Measurements from ENCODE around the gene POLRMT. TPM values are rescaled to one million over a fixed set of nuclear protein-coding genes. Genes with fewer than 3 reads are reported as not detected.
"Not testable (repeated sequence)": the region's sequence is repeated elsewhere in the genome, so short reads cannot be mapped to it uniquely, and the experiment has no call there.

POLRMT gene
- total and polyA plus RNA-seq, 2 experiments from 2014 or later = 98.0 to 148 TPM

DNA sequence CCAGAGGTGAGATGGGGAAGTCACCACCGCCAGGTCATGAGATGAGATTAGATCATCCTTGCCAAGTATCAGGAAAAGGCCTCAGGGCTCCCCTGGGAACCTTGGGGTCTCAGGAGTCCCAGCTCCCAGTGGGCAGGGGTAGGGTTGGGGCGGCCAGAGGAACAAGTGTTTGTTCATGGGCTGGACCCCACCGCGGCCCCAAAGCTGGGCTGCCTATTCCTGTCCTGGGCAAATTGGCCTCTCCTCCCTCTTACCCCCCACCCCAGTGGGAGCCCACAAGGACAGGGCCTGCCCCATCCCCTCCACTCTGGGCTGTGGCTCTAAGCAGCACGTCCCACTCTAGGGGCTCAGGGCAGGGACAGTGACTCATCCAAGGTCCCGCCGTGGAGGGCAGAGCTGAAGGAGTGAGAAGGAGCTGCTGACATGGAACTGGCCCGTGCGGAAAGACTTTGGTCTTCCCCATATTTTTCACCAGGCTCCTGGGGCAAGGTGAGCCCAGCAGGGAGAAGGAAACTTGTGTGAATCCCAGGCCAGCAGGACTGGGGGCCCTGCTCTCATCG lies 47.7 kb downstream of the POLRMT start (continued):
- TF ChIP-seq, protein P1, sequence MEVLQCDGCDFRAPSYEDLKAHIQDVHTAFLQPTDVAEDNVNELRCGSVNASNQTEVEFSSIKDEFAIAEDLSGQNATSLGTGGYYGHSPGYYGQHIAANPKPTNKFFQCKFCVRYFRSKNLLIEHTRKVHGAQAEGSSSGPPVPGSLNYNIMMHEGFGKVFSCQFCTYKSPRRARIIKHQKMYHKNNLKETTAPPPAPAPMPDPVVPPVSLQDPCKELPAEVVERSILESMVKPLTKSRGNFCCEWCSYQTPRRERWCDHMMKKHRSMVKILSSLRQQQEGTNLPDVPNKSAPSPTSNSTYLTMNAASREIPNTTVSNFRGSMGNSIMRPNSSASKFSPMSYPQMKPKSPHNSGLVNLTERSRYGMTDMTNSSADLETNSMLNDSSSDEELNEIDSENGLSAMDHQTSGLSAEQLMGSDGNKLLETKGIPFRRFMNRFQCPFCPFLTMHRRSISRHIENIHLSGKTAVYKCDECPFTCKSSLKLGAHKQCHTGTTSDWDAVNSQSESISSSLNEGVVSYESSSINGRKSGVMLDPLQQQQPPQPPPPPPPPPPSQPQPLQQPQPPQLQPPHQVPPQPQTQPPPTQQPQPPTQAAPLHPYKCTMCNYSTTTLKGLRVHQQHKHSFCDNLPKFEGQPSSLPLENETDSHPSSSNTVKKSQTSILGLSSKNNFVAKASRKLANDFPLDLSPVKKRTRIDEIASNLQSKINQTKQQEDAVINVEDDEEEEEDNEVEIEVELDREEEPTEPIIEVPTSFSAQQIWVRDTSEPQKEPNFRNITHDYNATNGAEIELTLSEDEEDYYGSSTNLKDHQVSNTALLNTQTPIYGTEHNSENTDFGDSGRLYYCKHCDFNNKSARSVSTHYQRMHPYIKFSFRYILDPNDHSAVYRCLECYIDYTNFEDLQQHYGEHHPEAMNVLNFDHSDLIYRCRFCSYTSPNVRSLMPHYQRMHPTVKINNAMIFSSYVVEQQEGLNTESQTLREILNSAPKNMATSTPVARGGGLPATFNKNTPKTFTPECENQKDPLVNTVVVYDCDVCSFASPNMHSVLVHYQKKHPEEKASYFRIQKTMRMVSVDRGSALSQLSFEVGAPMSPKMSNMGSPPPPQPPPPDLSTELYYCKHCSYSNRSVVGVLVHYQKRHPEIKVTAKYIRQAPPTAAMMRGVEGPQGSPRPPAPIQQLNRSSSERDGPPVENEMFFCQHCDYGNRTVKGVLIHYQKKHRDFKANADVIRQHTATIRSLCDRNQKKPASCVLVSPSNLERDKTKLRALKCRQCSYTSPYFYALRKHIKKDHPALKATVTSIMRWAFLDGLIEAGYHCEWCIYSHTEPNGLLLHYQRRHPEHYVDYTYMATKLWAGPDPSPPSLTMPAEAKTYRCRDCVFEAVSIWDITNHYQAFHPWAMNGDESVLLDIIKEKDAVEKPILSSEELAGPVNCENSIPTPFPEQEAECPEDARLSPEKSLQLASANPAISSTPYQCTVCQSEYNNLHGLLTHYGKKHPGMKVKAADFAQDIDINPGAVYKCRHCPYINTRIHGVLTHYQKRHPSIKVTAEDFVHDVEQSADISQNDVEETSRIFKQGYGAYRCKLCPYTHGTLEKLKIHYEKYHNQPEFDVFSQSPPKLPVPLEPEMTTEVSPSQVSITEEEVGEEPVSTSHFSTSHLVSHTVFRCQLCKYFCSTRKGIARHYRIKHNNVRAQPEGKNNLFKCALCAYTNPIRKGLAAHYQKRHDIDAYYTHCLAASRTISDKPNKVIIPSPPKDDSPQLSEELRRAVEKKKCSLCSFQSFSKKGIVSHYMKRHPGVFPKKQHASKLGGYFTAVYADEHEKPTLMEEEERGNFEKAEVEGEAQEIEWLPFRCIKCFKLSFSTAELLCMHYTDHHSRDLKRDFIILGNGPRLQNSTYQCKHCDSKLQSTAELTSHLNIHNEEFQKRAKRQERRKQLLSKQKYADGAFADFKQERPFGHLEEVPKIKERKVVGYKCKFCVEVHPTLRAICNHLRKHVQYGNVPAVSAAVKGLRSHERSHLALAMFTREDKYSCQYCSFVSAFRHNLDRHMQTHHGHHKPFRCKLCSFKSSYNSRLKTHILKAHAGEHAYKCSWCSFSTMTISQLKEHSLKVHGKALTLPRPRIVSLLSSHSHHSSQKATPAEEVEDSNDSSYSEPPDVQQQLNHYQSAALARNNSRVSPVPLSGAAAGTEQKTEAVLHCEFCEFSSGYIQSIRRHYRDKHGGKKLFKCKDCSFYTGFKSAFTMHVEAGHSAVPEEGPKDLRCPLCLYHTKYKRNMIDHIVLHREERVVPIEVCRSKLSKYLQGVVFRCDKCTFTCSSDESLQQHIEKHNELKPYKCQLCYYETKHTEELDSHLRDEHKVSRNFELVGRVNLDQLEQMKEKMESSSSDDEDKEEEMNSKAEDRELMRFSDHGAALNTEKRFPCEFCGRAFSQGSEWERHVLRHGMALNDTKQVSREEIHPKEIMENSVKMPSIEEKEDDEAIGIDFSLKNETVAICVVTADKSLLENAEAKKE (CRISPR knock-in tag; IDR thresholded peaks at IDR 0.05) = no peak
- no peak for TF ChIP-seq EZH2 (IDR thresholded peaks at IDR 0.05; ENCODE audit: low read depth, unreplicated experiment)
- no peak for TF ChIP-seq CREB1 (CRISPR knock-in tag; IDR thresholded peaks at IDR 0.05; ENCODE audit: low read depth)
- no peak for TF ChIP-seq POLR2AphosphoS5 (IDR thresholded peaks at IDR 0.05; ENCODE audit: low read depth)
- TF ChIP-seq EZH2phosphoT487 (IDR thresholded peaks at IDR 0.05; ENCODE audit: unreplicated experiment) = no peak
- TF ChIP-seq ZNF114 (CRISPR knock-in tag; IDR thresholded peaks at IDR 0.05) = no peak
- no peak for TF ChIP-seq ZNF331 (CRISPR knock-in tag; IDR thresholded peaks at IDR 0.05; ENCODE audit: low read depth)
- TF ChIP-seq, protein P2, sequence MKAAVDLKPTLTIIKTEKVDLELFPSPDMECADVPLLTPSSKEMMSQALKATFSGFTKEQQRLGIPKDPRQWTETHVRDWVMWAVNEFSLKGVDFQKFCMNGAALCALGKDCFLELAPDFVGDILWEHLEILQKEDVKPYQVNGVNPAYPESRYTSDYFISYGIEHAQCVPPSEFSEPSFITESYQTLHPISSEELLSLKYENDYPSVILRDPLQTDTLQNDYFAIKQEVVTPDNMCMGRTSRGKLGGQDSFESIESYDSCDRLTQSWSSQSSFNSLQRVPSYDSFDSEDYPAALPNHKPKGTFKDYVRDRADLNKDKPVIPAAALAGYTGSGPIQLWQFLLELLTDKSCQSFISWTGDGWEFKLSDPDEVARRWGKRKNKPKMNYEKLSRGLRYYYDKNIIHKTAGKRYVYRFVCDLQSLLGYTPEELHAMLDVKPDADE (IDR thresholded peaks at IDR 0.05) = no peak
- TF ChIP-seq, protein P3, sequence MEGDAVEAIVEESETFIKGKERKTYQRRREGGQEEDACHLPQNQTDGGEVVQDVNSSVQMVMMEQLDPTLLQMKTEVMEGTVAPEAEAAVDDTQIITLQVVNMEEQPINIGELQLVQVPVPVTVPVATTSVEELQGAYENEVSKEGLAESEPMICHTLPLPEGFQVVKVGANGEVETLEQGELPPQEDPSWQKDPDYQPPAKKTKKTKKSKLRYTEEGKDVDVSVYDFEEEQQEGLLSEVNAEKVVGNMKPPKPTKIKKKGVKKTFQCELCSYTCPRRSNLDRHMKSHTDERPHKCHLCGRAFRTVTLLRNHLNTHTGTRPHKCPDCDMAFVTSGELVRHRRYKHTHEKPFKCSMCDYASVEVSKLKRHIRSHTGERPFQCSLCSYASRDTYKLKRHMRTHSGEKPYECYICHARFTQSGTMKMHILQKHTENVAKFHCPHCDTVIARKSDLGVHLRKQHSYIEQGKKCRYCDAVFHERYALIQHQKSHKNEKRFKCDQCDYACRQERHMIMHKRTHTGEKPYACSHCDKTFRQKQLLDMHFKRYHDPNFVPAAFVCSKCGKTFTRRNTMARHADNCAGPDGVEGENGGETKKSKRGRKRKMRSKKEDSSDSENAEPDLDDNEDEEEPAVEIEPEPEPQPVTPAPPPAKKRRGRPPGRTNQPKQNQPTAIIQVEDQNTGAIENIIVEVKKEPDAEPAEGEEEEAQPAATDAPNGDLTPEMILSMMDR (conservative IDR thresholded peaks at IDR 0.05; ENCODE audit: low read depth in 2 of 2) = no peak

DNA sequence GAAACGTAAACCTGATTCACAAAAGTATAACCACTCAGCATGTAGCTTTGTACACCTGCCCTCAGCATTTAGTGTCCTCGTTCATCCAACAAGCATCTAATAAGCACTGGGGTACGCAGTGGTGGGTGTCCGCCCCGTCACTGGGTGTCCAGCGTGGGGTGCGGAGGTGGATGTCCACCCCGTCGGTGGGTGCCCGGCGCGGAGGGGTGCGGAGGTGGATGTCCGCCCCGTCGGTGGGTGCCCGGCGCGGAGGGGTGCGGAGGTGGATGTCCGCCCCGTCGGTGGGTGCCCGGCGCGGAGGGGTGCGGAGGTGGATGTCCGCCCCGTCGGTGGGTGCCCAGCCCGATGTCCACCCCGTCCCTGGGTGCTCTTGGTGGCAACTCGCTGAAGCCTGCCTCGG lies 48.2 kb downstream of the POLRMT start:
- H3K79me2 ChIP-seq (replicated peaks; ENCODE audit: insufficient read depth); H3K9me3 Mint-ChIP-seq; DNase-seq (ENCODE audit: low spot score); H3K4me3 Mint-ChIP-seq; H3K27ac ChIP-seq (ENCODE audit: low read depth); ATAC-seq; H3K27ac Mint-ChIP-seq; H3K4me3 ChIP-seq; H4K20me1 ChIP-seq (replicated peaks; ENCODE audit: insufficient read depth); H2AFZ ChIP-seq; H3K36me3 Mint-ChIP-seq (ENCODE audit: low read depth); H3K36me3 ChIP-seq (ENCODE audit: insufficient read depth); H3K4me1 ChIP-seq (ENCODE audit: insufficient read depth); H3K4me2 ChIP-seq; H3K9me2 ChIP-seq (ENCODE audit: insufficient read depth); H3K4me1 Mint-ChIP-seq: not testable (repeated sequence)
- H3K27me3 Mint-ChIP-seq (ENCODE audit: insufficient read depth, low read depth, poor library complexity) = peaks cover 34% of the 10 kb centered on the region
- Histone ChIP-seq H3K27me3 (ENCODE audit: insufficient read depth) (peaks cover 13% of the 10 kb centered on the region), H3F3A (replicated peaks; ENCODE audit: low read depth) (peaks cover 14% of the 10 kb centered on the region)
